ENCODE results near the gene CARM1.

GRCh38 chr19:10963865-10964264, 92.5 kb downstream of the CARM1 start:
- TF ChIP-seq CTCF (IDR thresholded peaks at IDR 0.05) (no peak), POLR2A (IDR thresholded peaks at IDR 0.05) (no peak)

All from body of pancreas (tissue), 4 donors.